SKM-1 (cell line): Measurements from ENCODE around the gene PPP2R1A.
"Not testable (repeated sequence)": the region's sequence is repeated elsewhere in the genome, so short reads cannot be mapped to it uniquely, and the experiment has no call there.

Source experiments
- DNase-seq: peaks from one replicate; lab custom pipeline; 2025; ENCODE audit not compliant: unreplicated experiment; lab: John Stamatoyannopoulos, UW

PPP2R1A gene

DNA sequence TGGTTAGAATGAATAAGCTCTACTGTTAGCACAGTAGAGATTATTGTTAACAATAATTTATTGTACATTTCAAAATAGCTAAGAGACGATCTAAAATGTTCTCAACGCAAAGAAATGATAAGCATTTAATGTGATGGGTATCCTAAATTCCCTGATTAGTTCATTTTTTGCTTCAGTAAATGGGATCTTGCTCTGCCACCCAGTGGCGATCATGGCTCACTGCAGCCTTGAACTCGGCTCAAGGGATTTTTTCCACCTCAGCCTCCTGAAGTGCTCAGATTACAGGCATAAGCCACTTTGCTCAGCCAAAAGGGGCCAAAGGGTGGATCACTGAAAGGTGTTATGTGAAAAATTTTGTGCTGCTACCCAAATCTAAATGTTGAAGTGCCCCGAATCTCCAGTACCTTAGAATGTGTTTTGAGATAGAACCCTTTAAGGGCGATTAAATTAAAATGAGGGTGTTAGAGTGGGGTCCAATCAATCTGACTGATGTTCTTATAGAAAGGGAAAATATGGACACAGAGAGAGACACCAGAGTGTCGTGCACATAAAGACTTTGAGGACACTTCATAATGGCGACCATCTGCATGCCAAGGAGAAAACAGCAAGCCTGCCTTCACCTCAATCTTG lies 48.0 kb downstream of the PPP2R1A start:
- DNase-seq, result no peak

DNA sequence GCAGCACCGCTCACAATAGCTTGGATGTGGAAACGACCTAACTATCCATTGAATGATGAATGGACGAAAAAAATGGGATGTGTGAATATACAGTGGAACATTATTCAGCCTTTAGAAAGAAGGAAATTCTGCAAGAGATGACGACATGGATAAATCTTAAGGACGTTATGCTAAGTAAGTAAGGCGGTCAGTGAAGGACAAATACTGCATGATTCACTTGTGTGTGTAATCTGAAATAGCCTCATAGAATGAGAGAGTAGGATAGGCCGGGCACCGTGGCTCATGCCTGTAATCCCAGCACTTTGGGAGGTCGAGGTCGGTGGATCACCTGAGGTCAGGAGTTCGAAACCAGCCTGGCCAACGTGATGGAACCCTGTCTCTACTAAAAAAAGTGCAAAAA lies 54.2 kb downstream of the PPP2R1A start:
- no peak for DNase-seq

DNA sequence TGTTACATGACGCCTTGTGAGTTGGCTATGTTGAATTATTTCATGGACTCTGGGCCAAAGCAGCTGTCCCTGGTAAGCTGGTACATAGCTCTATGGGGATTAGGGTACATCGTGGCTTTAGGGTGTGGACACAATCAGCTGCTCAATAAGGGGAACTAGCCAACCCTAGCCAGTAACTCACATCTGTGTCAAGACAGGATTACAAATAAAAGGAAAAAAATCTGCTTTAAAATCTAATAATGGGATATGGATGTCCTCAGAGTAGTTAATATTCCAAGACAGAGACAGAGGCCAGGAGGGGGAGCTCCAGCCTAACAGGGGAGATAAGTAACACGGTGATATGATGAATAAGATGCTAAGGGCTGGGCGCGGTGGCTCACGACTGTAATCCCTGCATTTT lies 58.4 kb downstream of the PPP2R1A start:
- no peak for DNase-seq

DNA sequence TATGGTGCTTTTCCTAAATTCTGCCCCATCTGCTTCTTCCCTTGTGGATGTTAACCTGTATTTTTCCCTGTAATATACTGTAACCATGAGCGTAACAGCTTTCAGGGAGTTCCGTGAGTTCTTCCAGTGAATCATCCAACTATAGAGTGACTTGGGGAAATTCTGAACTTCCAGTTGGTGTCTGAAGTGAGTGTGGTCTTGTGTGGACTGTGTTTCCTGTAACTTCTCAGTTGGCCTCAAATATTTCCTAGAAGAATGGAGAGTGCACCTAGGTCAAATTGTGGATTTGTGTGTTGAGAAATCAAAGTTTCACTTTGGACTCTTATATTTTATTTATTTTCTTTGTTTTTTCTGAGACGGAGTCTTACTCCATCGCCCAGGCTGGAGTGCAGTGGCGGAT lies 68.6 kb downstream of the PPP2R1A start:
- DNase-seq, result no peak

DNA sequence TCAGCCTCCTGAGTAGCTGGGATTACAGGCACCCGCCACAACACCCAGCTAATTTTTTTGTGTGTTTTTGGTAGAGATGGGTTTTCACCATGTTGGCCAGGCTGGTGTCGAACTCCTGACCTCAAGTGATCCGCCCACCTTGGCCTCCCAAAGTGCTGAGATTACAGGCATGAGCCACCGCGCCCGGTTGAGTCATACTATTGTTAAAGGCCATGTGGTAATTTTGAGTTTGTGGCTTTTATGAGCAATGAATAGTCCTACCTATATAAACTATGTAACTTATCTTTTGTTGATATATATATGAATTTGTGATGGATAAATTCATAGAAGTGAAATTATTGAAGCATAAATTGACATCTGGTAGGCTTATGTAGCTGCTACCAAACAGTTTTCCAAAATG lies 75.7 kb downstream of the PPP2R1A start:
- DNase-seq, result not testable (repeated sequence)

DNA sequence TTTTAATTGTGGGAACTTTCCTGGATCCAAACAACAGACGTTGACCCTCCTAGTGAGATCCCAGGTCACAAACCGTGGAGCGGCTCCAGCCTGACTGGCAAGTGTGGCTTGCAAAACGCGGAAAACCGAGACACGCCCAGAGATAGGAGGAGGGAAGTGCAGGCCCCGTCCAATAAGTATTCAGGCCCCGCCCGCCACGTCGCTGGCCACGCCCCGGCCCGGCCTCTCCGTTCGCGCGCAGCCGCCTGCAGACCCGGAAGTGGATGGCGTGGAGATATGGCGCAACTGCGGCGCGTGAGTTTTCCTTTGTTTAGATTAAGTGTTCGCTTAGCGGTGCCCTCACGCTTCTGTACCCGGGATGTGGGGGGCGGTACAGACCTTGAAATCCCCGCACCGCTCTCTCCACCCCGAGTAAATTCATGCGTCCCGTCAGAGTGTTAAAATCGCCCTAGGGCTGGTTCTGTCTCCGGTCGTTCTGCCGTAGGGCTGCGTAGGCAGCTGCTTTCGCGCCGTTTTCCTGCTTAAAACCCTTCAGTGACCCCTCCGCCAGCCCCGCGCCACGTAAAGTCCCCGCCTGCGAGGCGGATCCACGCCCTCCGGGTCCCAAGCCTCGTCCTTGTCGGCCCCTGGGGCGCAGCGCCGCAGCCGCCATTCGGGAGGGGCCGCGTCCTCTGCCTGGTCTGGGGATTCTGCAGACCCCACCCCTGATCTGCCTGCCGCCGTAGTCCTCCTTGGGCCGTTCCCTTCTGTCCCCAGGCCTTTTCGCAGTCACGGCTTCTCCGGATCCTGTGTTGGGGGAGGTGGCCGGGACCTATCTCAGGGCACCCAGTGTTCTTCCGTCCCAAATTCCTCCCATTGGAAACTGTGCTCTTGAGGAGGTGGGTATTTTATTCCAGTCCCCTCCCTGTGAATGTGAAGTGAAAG lies 79.7 kb downstream of the PPP2R1A start, which contains the start of gene ZNF766:
ZNF766 (plus strand) TSS at position 250 of the 924 bp plus-strand sequence; CDS start at position 277, 27 bp downstream.
- peak; percentile 64 for DNase-seq

DNA sequence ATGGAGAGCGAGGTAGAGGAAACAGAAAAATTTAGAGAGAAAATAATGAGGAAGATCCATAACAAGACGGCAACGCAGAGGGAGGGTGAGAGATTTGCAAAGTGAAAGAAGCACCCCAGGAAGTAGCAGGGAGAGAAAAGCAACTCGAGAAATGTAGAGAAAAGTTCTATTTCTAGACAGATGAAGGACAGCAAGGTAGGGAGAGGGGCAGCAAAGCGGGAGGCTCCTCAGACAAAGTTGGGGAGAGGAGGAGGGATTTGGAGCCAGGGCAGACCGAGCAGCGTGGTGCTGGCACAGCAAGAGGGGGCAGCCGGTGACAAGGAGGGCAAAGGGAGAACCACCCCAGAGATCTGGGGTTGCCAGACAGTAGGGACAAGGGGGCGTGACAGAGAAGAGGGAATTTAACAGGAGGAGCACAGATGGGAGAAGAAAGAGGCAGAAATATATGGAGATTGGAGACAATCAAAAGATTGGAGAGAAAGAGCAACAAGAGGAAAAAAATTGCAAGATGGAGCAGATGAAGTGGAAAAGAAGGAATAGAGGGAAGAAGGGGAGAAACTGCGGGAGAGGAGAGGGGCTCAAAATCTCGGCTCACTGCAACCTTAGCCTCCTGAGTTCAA lies 80.5 kb downstream of the PPP2R1A start:
- DNase-seq, result no peak

DNA sequence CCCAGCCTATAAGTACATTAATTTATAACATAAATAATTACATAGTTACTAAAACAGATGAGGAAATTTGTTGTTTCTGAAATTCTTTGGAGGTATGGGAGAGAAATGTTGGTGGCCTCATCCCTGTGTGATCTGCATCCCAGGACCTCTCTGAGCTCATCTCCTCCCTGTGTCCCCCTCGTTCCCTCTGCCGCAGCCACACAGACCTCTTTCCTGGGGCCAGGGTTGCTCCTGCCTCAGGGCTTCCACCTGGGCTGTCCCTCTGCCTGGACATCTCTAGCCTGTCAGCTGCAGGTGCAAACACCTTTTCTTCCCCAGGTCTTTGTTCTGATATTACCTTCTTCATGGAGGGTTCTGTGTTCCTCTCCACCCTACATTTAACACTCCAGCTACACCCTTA lies 83.4 kb downstream of the PPP2R1A start:
- no peak for DNase-seq

DNA sequence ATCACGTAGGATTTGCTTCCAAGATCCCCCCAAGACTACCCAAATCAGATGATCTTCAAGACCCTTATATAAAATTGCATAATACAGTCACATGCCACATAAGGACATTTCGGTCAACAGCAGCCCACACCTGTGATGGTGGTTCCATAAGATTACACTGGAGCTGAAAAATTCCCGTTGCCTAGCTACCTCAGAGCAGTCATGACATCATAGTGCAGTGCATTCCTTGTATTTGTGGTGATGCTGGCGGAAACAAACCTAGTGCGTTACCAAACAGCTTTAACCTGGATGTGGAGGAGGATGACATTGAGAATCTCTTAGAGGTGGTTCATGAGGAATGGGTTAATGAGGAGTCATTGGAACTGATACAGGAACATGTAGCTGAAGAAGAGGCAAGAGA lies 84.3 kb downstream of the PPP2R1A start:
- no peak for DNase-seq

DNA sequence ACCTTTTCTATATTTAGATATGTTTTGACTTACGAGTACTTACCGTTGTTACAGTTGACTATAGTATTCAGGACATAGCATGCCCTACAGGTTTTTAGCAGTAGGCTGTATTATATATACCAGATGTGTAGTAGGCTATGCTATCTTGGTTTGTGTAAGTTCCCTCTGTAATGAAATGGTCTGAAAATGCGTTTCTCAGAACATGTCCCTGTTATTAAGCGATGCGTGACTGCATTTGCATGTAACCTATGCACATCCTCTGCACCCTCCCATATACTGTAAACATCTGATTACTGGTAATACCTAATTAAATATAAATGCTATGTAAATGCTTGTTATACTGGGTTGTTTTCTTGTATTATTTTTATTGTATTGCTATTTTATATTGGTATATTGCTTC lies 86.1 kb downstream of the PPP2R1A start:
- no peak for DNase-seq

DNA sequence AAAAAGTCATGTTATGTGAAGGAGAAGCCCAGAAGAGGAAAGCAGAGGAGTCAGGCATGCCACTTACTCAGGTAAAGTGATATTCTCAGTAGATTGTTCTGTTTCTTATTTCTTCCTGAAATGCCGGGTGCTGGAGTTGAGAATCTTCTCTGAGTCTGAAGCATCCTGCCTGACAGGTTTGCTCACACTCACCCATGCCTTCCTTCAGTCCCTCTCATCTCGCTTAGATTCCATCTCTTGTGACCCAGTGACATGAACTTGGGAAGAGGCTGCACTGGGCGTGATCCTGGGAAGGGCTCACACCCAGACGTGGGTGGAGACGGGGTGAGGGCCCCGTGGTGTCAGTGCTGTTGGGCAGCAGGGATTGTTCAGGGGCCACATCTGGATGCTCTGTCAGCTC lies 87.6 kb downstream of the PPP2R1A start:
- no peak for DNase-seq
